Fibroblast of skin of left biceps (primary cell): Measurements from ENCODE around the gene CFAP210.

Source experiments
- DNase-seq, 2 experiments: peaks; one replicate each; pipeline ENCODE4 v3.0.0-alpha.2; 2013; ENCODE audit warnings: low read depth in 2 of 2

Gene CFAP210

GRCh38 chr2:169673106-169673505 is 21.1 kb downstream of the CFAP210 start:
- DNase-seq: no peak

- DNase-seq: no peak
These were observed 21.8 kb downstream of the CFAP210 start for GRCh38 chr2:169672406-169672805.

- DNase-seq: no peak
These were observed 23.3 kb downstream of the CFAP210 start for GRCh38 chr2:169670937-169671336.

- DNase-seq: peak in 1 of 2 experiments; percentile 9
These were observed 24.0 kb downstream of the CFAP210 start for GRCh38 chr2:169670215-169670651.

- DNase-seq: no peak
These were observed 26.6 kb downstream of the CFAP210 start for GRCh38 chr2:169667583-169667982.

- no peak for DNase-seq
These were observed 29.0 kb downstream of the CFAP210 start for GRCh38 chr2:169664978-169665930.

- DNase-seq: peak in 1 of 2 experiments; percentile 9
These were observed 29.6 kb downstream of the CFAP210 start for GRCh38 chr2:169664600-169664977.

GRCh38 chr2:169663247-169663646 is 31.0 kb downstream of the CFAP210 start:
- no peak for DNase-seq

- DNase-seq: no peak
These were observed 31.5 kb downstream of the CFAP210 start for GRCh38 chr2:169662744-169663143.

- no peak for DNase-seq
These were observed 32.9 kb downstream of the CFAP210 start for GRCh38 chr2:169661265-169661664.

- DNase-seq: no peak
These were observed 34.9 kb downstream of the CFAP210 start for GRCh38 chr2:169659320-169659719.

- no peak for DNase-seq
These were observed 35.3 kb downstream of the CFAP210 start for GRCh38 chr2:169658877-169659276.

GRCh38 chr2:169656164-169656563 is 38.0 kb downstream of the CFAP210 start:
- no peak for DNase-seq

GRCh38 chr2:169653636-169654035 is 40.6 kb downstream of the CFAP210 start:
- DNase-seq: no peak

- DNase-seq: no peak
These were observed 44.9 kb downstream of the CFAP210 start for GRCh38 chr2:169649278-169649677.

- no peak for DNase-seq
These were observed 46.7 kb downstream of the CFAP210 start for GRCh38 chr2:169647496-169647895.

- DNase-seq: no peak
These were observed 50.0 kb downstream of the CFAP210 start for GRCh38 chr2:169644173-169644572.

GRCh38 chr2:169641464-169641863 is 52.7 kb downstream of the CFAP210 start:
- DNase-seq: no peak

GRCh38 chr2:169640104-169640503 is 54.1 kb downstream of the CFAP210 start:
- DNase-seq: no peak

- DNase-seq: peak; percentile 67 to 80
These were observed 56.6 kb downstream of the CFAP210 start for GRCh38 chr2:169637620-169638019.

GRCh38 chr2:169636440-169637097 is 57.6 kb downstream of the CFAP210 start:
- DNase-seq: no peak

GRCh38 chr2:169625781-169626180 is 68.4 kb downstream of the CFAP210 start:
- DNase-seq: no peak

- no peak for DNase-seq
These were observed 71.0 kb downstream of the CFAP210 start for GRCh38 chr2:169623235-169623634.
